Omental fat pad (tissue), 4 donors: ENCODE results near the gene PRKCA. TPM values are rescaled to one million over a fixed set of nuclear protein-coding genes. Genes with fewer than 3 reads are reported as not detected.
"Not testable (repeated sequence)": the region's sequence is repeated elsewhere in the genome, so short reads cannot be mapped to it uniquely, and the experiment has no call there.

Experiments used
- ATAC-seq: fragments of 150-250 bp; one replicate; pipeline ENCODE4 v1.9.1; 2016; ENCODE audit warnings: mild to moderate bottlenecking, moderate library complexity; ENCODE audit not compliant: low FRiP score
- DNase-seq: peaks from one replicate; pipeline ENCODE4 v3.0.0-alpha.2; 2019; ENCODE audit warnings: low spot score
- total RNA-seq, 4 donors: library from RNA; depleted of rRNA; stranded (reverse); fragments of >200 nt; gene quantifications; one replicate each; pipeline ENCODE4 v1.1.0, GENCODE V29; 2016
- TF ChIP-seq, protein P1 (sequence below), 3 donors: fragments of 450-650 bp; IDR thresholded peaks; one replicate each; pipeline ENCODE4 v1.5.1; 2016 to 2017; ENCODE audit warnings: antibody characterized with exemption in 3 of 3, mild to moderate bottlenecking in 3 of 3, moderate library complexity in 2 of 3

The PRKCA gene
- total RNA-seq, 4 donors from 2014 or later: 6.7 to 14.3 (median 10.3) TPM

DNA sequence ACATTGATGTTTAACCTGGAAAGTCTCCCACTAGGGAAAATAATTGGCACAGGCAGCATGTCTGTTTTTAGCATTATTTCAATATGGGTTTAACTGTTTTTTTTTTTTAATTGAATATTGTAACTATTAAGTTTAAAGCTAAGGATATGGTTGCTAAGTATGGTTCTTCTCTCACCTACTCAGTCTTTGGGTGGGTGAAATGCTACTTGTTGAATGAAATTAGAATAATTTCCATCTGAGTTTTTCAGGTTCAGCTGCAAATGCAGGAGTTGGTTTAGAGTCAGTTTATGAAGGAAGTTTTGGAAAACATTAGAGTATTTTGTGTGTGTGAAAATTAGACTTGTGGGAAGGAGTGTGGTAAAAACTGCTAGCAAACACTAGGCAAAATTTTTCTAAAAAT lies 93.5 kb downstream of the PRKCA start:
- DNase-seq (no peak), ATAC-seq (no peak)
- TF ChIP-seq, protein P1, sequence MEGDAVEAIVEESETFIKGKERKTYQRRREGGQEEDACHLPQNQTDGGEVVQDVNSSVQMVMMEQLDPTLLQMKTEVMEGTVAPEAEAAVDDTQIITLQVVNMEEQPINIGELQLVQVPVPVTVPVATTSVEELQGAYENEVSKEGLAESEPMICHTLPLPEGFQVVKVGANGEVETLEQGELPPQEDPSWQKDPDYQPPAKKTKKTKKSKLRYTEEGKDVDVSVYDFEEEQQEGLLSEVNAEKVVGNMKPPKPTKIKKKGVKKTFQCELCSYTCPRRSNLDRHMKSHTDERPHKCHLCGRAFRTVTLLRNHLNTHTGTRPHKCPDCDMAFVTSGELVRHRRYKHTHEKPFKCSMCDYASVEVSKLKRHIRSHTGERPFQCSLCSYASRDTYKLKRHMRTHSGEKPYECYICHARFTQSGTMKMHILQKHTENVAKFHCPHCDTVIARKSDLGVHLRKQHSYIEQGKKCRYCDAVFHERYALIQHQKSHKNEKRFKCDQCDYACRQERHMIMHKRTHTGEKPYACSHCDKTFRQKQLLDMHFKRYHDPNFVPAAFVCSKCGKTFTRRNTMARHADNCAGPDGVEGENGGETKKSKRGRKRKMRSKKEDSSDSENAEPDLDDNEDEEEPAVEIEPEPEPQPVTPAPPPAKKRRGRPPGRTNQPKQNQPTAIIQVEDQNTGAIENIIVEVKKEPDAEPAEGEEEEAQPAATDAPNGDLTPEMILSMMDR (IDR thresholded peaks at IDR 0.05): no peak

DNA sequence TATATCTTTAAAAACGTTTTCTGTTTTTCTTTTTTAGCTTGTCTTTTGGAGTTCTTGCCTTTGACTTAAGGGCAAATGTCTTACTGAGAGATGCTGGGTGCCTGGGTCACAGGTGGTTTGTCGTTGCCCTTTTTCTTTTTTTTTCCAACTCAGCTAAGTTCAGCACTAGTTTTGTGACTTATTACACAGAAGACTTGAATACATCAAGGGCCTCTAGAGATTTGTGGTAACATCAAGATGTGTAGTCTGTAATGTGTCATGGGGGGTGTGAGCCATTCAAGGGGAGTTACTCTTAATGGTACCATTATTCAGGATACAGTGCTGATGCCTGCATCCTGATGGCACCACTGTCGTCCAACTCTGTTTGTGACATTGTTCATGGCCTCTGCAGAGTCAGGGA lies 95.1 kb downstream of the PRKCA start:
- DNase-seq: no peak
- TF ChIP-seq, protein P1 (IDR thresholded peaks at IDR 0.05): no peak
- ATAC-seq: no peak

DNA sequence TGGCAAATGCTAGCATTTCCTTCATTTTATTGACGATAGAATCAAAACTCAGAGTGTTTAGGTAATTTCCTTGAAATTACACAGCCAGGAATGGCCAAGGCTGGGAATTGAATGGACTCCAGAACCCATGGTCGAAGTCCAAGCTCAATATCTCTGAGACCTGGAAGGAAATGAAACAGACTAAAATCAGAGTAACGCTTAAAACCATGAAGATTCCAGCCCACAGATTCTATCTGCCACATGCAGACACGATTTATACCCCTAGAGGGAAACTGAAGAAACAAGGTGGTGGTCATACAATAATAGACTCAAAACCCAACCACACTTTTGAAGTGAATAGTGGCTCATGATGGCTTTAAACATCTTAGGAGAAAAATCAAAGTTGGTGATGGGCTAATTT lies 95.6 kb downstream of the PRKCA start:
- TF ChIP-seq, protein P1 (IDR thresholded peaks at IDR 0.05): no peak
- no peak for DNase-seq
- no peak for ATAC-seq

DNA sequence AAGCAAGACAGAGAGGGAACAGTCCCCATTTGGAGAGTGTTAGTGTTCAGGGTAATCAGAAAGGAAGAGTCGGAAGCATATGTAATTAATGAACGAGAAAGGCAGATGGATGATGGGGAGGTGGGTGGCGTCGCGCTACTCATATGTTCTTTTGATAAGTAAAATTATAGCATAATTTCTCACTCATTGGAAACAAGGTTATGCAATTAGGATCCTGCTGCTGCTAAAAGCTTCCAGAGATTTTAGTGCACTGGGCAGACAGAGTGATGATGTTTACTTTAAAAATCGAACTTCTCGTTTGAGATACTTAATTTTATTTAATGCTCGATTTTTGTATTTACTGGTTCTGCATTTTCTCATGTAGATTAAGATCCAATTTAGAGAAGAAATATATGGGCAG lies 96.2 kb downstream of the PRKCA start:
- TF ChIP-seq, protein P1 (IDR thresholded peaks at IDR 0.05): no peak
- DNase-seq (no peak), ATAC-seq (no peak)

DNA sequence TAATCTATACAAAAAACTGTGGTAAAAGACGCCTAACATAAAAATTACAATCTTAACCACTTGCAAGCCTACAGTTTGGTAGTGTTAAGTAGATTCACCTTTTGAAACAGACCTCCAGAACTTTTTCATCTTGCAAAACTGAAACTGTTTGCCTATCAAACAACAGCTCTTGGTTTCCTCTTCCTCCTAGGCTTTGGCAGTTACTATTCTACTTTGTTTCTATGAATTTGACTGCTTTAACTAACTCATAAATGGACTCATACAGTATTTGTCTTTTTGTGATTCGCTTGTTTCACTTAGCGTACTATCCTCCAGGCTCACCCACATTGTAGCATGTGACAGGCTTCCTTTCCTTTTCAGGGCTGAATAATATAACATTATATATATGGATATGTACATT lies 97.0 kb downstream of the PRKCA start:
- TF ChIP-seq, protein P1 (IDR thresholded peaks at IDR 0.05): no peak
- no peak for DNase-seq
- ATAC-seq: no peak

DNA sequence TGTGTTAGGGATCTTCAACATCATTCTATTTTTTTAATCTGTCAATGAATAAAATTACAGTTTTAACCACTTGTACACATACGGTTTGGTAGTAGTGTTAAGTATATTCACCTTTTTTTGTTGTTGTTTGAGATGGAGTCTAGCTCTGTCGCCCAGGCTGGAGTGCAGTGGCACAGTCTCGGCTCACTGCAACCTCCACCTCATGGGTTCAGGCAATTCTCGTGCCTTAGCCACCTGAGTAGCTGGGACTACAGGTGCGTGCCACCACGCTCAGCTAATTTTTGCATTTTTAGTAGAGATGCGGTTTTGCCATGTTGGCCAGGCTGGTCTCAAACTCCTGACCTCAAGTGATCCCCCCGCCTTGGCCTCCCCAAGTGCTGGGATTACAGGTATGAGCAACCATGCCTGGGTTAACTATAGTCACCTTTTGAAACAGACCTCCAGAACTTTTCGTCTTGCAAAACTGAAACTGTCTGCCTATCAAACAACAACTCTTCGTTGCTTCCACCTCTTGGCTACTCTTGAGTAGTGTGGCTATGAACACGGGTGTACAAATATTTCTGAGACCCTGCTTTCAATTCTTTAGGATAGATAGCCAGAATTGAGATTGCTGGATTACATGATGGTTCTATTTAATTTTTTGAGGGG lies 97.8 kb downstream of the PRKCA start:
- not testable (repeated sequence) for DNase-seq, ATAC-seq

DNA sequence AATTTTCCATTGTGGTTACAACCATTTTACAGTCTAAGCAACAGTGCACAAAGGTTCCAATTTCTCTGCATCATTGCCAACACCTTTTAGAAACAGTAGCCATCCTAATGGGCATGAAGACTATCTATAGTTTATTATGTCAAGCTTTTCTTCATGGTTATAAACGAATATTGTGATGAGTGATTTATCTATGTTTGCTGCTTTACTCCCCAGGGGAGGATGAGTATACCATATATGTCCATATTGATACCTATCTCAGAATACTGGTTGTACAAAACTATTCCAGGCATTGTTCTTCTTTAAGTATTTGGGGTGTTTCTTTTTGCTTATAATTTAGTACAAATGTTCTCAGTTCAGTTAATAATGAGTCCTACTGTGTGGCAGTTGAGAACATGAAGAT lies 98.3 kb downstream of the PRKCA start:
- TF ChIP-seq, protein P1 (IDR thresholded peaks at IDR 0.05): no peak
- ATAC-seq (no peak), DNase-seq (no peak)
